Measurements from ENCODE around the gene DBP. TPM values are rescaled to one million over a fixed set of nuclear protein-coding genes. Genes with fewer than 3 reads are reported as not detected.
"Not testable (repeated sequence)": the region's sequence is repeated elsewhere in the genome, so short reads cannot be mapped to it uniquely, and the experiment has no call there.

The DBP gene
- total RNA-seq, 3 donors from 2014 or later (not counting 1 experiment from before 2014, with no cell fraction given) = 16.4 to 31.2 (median 24.3) TPM

GRCh38 chr19:48660852-48661710 lies 23.9 kb upstream of the DBP start:
- H3K27me3 Mint-ChIP-seq (ENCODE audit: low read depth in 2 of 2) = peaks cover 0 to 3% of the 10 kb centered on the region in 2 donors
- intact Hi-C loops (cut with micrococcal nuclease) = loop anchor here (2.0 kb wide), 1 partner anchor 14 kb away; the partner anchor contains the start of gene CA11
- peak overlapping the region; percentile 69 for H3K27ac ChIP-seq (ENCODE audit: low read length)
- WGBS (ENCODE audit: insufficient coverage) = 45% methylated on average over 35 of the region's 35 CpGs
- H3K27ac Mint-ChIP-seq = peak overlapping the region; percentile 90
- ATAC-seq (peak; percentile 89 to 94 (median 90)), DNase-seq (peak; percentile 67 to 92)
- no peaks in the 10 kb centered on the region for H3K9me3 ChIP-seq (ENCODE audit: control insufficient read depth, insufficient read depth, low read length)
- no peaks in the 10 kb centered on the region for H3K36me3 Mint-ChIP-seq
- peak overlapping the region; percentile 79 for H3K4me3 Mint-ChIP-seq
- H3K4me1 Mint-ChIP-seq = peaks cover 8% of the 10 kb centered on the region in 2 donors
- H3K9me3 Mint-ChIP-seq = no peaks in the 10 kb centered on the region
- no peak for TF ChIP-seq CTCF (IDR thresholded peaks at IDR 0.05)
- no peaks in the 10 kb centered on the region for H3K36me3 ChIP-seq (ENCODE audit: control insufficient read depth, insufficient read depth, low read length)
- H3K4me3 ChIP-seq (ENCODE audit: low read length) = peak overlapping the region; percentile 1
- no peaks in the 10 kb centered on the region for H3K27me3 ChIP-seq (ENCODE audit: control insufficient read depth, insufficient read depth, low read length)
- H3K4me1 ChIP-seq (ENCODE audit: control insufficient read depth, insufficient read depth, low read length) = peaks cover 17% of the 10 kb centered on the region

GRCh38 chr19:48659768-48660167 lies 22.6 kb upstream of the DBP start:
- TF ChIP-seq CTCF (IDR thresholded peaks at IDR 0.05) = no peak
- no peaks in the 10 kb centered on the region for H3K36me3 Mint-ChIP-seq
- H3K36me3 ChIP-seq (ENCODE audit: control insufficient read depth, insufficient read depth, low read length) = no peaks in the 10 kb centered on the region
- no peaks in the 10 kb centered on the region for H3K9me3 ChIP-seq (ENCODE audit: control insufficient read depth, insufficient read depth, low read length)
- no peak overlapping the region for H3K4me3 ChIP-seq (ENCODE audit: low read length)
- no peak overlapping the region for H3K27ac ChIP-seq (ENCODE audit: low read length)
- no peaks in the 10 kb centered on the region for H3K9me3 Mint-ChIP-seq
- H3K4me1 ChIP-seq (ENCODE audit: control insufficient read depth, insufficient read depth, low read length) = peaks cover 17% of the 10 kb centered on the region
- H3K27me3 Mint-ChIP-seq (ENCODE audit: low read depth in 2 of 2) = peaks cover 0 to 3% of the 10 kb centered on the region in 2 donors
- no peaks in the 10 kb centered on the region for H3K27me3 ChIP-seq (ENCODE audit: control insufficient read depth, insufficient read depth, low read length)
- peaks cover 8% of the 10 kb centered on the region in 2 donors for H3K4me1 Mint-ChIP-seq
- 82% methylated on average over 5 of the region's 5 CpGs for WGBS (ENCODE audit: insufficient coverage)
- ATAC-seq (no peak), DNase-seq (no peak)
- H3K4me3 Mint-ChIP-seq = no peak overlapping the region
- H3K27ac Mint-ChIP-seq = no peak overlapping the region
- intact Hi-C loops (cut with micrococcal nuclease) = loop anchor here (2.0 kb wide), 1 partner anchor 13 kb away; the partner anchor contains the start of gene CA11

GRCh38 chr19:48658483-48658882 lies 21.3 kb upstream of the DBP start:
- H3K4me3 ChIP-seq (ENCODE audit: low read length) = no peak overlapping the region
- no peaks in the 10 kb centered on the region for H3K36me3 Mint-ChIP-seq
- no peaks in the 10 kb centered on the region for H3K27me3 ChIP-seq (ENCODE audit: control insufficient read depth, insufficient read depth, low read length)
- TF ChIP-seq CTCF (IDR thresholded peaks at IDR 0.05) = no peak
- no peak for ATAC-seq
- peaks cover 0 to 3% of the 10 kb centered on the region in 2 donors for H3K27me3 Mint-ChIP-seq (ENCODE audit: low read depth in 2 of 2)
- H3K36me3 ChIP-seq (ENCODE audit: control insufficient read depth, insufficient read depth, low read length) = no peaks in the 10 kb centered on the region
- H3K9me3 ChIP-seq (ENCODE audit: control insufficient read depth, insufficient read depth, low read length) = no peaks in the 10 kb centered on the region
- 97% methylated on average over 6 of the region's 6 CpGs for WGBS (ENCODE audit: insufficient coverage)
- peaks cover 17% of the 10 kb centered on the region for H3K4me1 ChIP-seq (ENCODE audit: control insufficient read depth, insufficient read depth, low read length)
- no peak overlapping the region for H3K4me3 Mint-ChIP-seq
- H3K27ac Mint-ChIP-seq = no peak overlapping the region
- H3K9me3 Mint-ChIP-seq = no peaks in the 10 kb centered on the region
- H3K4me1 Mint-ChIP-seq = peaks cover 8% of the 10 kb centered on the region in 2 donors
- DNase-seq = no peak
- intact Hi-C loops (cut with micrococcal nuclease) = no loop called here
- H3K27ac ChIP-seq (ENCODE audit: low read length) = no peak overlapping the region

GRCh38 chr19:48657828-48658227 lies 20.6 kb upstream of the DBP start:
- ATAC-seq; H3K27ac Mint-ChIP-seq; H3K4me1 Mint-ChIP-seq; DNase-seq; H3K4me3 Mint-ChIP-seq; H3K27me3 Mint-ChIP-seq (ENCODE audit: low read depth in 2 of 2); H3K27me3 ChIP-seq (ENCODE audit: control insufficient read depth, insufficient read depth, low read length); intact Hi-C loops (cut with micrococcal nuclease); H3K9me3 ChIP-seq (ENCODE audit: control insufficient read depth, insufficient read depth, low read length); H3K36me3 Mint-ChIP-seq; H3K36me3 ChIP-seq (ENCODE audit: control insufficient read depth, insufficient read depth, low read length); H3K9me3 Mint-ChIP-seq; H3K27ac ChIP-seq (ENCODE audit: low read length); H3K4me3 ChIP-seq (ENCODE audit: low read length): not testable (repeated sequence)
- 93% methylated on average over 3 of the region's 5 CpGs for WGBS (ENCODE audit: insufficient coverage)
- H3K4me1 ChIP-seq (ENCODE audit: control insufficient read depth, insufficient read depth, low read length) = peaks cover 17% of the 10 kb centered on the region

Measured in natural killer cell (primary cell).